Mononuclear cell (primary cell): ENCODE results near the gene KCNA10. TPM values are rescaled to one million over a fixed set of nuclear protein-coding genes. Genes with fewer than 3 reads are reported as not detected.
"Not testable (repeated sequence)": the region's sequence is repeated elsewhere in the genome, so short reads cannot be mapped to it uniquely, and the experiment has no call there.

ENCODE experiments used
- H3K27me3 ChIP-seq: 2 replicates; pipeline ENCODE4 v1.6.0; 2011; ENCODE audit warnings: low read length, control low read depth; ENCODE audit not compliant: insufficient read depth
- H3K4me1 ChIP-seq: 2 replicates; pipeline ENCODE4 v1.5.1; 2011; ENCODE audit warnings: mild to moderate bottlenecking, low read length, control low read depth; ENCODE audit not compliant: insufficient read depth
- H3K4me3 ChIP-seq: 2 replicates; pipeline ENCODE4 v1.5.1; 2011; ENCODE audit warnings: mild to moderate bottlenecking, low read length, moderate library complexity
- H3K9me3 ChIP-seq: 2 replicates; pipeline ENCODE4 v1.5.1; 2011; ENCODE audit warnings: low read depth, mild to moderate bottlenecking, control low read depth, low read length
- total RNA-seq: library from RNA; depleted of rRNA; stranded (reverse); fragments of >200 nt; gene quantifications from one replicate; pipeline ENCODE4 v1.2.3, GENCODE V29; 2012

Gene KCNA10
- total RNA-seq, 1 donor, result not detected

DNA sequence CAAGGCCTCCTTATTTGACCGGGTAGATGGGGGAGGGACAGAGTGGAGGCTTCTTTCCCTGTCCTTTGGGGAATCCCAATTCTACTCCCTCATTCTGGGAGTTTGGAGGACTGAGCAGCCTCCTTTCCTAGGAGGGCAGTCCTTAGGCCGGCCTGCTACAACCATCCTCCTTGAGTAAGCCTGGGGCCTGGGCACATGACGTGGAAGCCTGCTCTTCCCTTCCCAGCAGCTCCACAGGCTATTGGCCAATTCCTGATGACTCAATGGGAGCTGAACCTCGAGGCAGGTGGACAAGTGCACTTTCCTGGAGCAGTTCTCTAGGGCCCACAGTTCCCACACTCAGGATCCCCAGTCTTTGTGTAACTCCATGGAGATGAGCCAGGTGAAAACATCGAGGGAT lies 3.1 kb downstream of the KCNA10 start:
- Histone ChIP-seq H3K4me1 (no peaks in the 10 kb centered on the region), H3K4me3 (no peak overlapping the region), H3K27me3 (no peaks in the 10 kb centered on the region), H3K9me3 (no peaks in the 10 kb centered on the region)

DNA sequence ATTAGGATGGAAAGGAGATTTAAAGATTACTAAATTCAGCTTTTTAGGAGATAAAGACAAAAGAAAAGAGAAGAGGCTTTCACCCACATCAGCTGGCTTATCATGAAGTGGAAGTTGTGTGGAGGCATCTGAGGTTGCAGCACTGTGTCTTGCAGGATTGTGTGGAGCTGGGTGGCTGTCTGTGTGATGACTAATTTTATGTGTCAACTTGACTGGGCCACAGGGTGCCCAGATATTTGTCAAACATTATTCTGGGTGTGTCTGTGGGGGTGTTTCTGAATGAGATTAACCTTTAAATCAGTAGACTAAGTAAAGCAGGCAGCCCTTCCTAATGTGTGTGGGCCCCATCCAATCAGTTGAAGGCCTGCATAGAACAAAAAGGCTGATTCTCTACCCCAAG lies 3.9 kb downstream of the KCNA10 start:
- no peaks in the 10 kb centered on the region for H3K27me3 ChIP-seq
- H3K4me3 ChIP-seq, result no peak overlapping the region
- H3K4me1 ChIP-seq, result no peaks in the 10 kb centered on the region
- H3K9me3 ChIP-seq, result no peaks in the 10 kb centered on the region

DNA sequence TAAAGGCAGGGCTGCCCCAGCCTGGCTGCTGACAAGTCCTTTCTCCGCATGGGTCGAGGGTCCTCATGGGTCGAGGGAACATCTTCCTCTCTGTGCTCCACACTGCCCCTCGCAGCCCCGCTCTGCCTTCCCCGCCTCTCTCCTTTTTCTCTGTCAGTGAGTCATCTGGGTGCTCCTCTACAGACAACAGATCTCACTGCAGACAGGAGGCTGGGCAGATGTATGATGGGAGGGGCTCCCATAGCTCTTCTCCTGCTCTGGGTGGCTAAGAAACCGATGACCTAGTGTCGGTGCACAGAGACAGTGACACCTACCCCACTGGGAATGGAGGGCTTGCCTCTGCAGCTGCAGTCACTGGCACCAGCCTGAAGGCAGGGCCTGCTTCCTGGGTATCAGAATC lies 5.5 kb downstream of the KCNA10 start:
- H3K27me3 ChIP-seq, result no peaks in the 10 kb centered on the region
- no peaks in the 10 kb centered on the region for H3K4me1 ChIP-seq
- H3K4me3 ChIP-seq, result no peak overlapping the region
- H3K9me3 ChIP-seq, result no peaks in the 10 kb centered on the region

DNA sequence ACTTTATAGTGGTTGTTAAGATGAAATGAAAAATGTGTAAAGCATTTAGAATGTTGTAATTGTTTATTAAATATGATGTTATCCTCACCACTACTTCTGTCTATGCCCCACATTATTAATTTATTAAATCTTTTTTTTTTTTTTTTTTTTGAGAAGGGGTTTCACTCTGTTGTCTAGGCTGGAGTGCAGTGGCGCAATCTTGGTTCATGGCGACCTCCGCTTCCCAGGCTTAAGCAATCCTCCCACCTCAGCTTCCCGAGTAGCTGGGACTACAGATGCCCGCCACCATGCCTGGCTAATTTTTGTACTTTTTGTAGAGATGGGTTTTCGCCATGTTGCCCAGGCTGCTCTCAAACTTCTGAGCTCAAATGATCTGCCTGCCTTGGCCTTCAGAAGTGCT lies 7.5 kb downstream of the KCNA10 start:
- Histone ChIP-seq H3K4me3 (no peak overlapping the region), H3K27me3 (no peaks in the 10 kb centered on the region), H3K9me3 (no peaks in the 10 kb centered on the region), H3K4me1 (peaks cover 8% of the 10 kb centered on the region)

DNA sequence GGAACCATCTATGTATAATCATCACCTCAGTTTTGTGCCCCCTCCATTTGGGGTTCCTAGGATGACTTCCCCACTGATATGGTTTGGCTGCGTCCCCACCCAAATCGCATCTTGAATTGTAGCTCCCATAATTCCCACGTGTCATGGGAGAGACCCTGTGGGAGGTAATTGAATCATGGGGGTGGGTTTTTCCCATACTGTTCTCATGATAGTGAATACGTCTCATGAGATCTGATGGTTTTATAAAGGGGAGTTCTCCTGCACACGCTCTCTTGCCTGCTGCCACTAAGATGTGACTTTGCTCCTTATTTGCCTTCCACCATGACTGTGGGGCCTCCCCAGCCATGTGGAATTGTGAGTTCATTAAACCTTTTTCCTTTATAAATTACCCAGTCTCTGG lies 8.1 kb downstream of the KCNA10 start:
- H3K4me3 ChIP-seq, H3K4me1 ChIP-seq, H3K9me3 ChIP-seq, H3K27me3 ChIP-seq: not testable (repeated sequence)

DNA sequence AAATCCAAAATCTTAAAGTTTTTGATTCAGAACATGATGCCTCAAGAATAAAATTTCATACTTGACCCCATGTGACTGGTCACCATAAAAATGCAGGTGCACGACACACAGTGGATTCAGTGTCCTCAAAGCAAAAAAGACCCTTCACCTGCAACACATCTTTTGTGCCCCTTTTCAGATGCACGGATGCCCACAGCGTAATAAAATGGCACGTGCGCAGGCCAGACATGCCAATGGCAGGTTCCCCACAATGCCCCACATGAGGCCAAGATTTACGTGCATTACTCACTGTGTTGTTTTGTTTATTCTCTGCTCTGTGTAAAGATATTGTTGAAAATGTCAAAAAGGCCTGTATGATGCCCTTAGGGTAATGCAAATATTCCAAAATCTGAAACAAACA lies 9.3 kb downstream of the KCNA10 start:
- H3K9me3 ChIP-seq, result no peaks in the 10 kb centered on the region
- H3K4me3 ChIP-seq, result no peak overlapping the region
- H3K4me1 ChIP-seq, result peaks cover 8% of the 10 kb centered on the region
- no peaks in the 10 kb centered on the region for H3K27me3 ChIP-seq

DNA sequence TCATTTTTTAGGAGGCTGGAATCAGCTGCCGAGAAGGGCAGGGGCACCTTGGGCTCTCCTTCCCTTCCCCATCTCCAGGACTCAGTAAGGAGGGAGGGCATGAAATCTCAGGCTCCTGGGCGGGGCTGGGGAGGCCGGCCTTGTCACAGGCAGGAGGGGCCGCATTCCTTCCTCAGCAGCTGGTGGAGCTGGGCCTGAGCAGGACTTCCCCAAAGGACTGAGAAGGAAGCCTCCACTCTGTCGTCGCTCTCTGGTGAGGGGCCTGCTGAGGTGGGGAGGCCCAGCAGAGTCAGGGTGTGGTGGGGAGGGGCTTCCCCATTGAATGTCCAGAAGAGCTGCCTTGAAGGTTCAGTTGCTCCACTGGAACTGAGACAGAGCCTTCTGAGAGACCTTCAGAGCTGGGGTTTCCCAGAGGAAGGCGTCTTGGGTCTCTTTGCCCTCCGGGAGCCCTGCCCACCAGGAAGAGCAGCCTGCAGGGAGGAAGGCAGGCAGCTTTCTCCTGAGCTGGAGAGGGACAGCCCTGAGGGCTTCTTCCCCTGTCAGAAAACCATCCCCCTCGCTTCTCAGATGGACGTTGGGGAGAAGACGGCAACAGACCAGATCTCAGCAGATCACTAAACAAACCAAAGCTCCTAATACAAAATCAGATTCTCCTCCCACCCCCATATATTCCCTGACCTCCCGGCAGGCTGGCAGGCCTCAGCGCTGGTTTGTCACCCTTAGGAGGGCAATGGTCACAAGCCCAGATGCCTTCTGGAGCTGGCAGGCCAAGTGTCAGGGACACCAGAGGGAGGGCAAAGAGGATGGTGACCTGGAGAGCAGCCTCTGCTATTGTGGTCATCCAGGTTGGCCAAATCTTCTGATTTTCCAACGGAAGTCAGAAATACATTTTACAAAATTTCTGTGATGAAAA lies 10.7 kb downstream of the KCNA10 start:
- peaks cover 8% of the 10 kb centered on the region for H3K4me1 ChIP-seq
- H3K9me3 ChIP-seq, result no peaks in the 10 kb centered on the region
- H3K27me3 ChIP-seq, result no peaks in the 10 kb centered on the region
- no peak overlapping the region for H3K4me3 ChIP-seq

DNA sequence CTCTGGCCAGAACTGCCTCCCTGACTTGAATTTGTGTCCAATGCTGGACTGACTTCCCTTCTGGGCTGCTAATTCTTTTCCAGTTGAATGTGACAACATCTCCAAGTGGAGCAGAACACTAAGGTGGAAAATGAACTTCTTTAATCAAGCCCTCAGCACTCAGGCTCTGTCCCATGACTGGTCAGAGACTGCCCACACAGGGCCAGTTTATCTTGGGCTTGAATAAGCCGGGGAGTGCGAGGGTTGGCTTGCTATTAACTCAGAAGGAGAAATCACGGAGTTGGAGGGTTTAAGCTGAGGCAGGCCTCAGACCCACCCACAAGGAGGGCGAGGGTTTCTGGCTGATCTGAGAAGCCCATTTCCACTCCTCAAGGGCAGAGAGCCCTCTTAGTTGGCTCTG lies 12.4 kb downstream of the KCNA10 start:
- Histone ChIP-seq H3K4me3 (no peak overlapping the region), H3K9me3 (no peaks in the 10 kb centered on the region), H3K4me1 (peaks cover 23% of the 10 kb centered on the region), H3K27me3 (no peaks in the 10 kb centered on the region)

DNA sequence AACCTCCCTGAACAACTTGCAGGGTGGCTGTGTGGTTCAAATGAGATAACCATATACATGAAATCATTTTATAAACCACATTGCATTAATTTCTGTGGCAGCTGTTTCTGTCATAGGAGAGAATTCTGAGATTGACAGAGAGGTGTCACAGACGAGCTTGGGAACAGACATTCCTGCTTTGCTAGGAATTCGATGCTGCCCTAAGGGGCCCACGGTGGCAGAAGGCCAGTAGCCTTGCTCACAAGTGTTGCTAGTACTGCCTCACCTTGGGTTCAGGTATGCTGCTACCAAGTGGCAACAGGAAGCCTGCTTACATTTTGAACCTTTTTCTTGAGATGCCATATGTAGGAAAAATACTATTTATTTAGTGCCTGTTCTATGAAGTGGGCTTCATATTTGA lies 13.4 kb downstream of the KCNA10 start:
- no peaks in the 10 kb centered on the region for H3K9me3 ChIP-seq
- H3K4me3 ChIP-seq, result no peak overlapping the region

DNA sequence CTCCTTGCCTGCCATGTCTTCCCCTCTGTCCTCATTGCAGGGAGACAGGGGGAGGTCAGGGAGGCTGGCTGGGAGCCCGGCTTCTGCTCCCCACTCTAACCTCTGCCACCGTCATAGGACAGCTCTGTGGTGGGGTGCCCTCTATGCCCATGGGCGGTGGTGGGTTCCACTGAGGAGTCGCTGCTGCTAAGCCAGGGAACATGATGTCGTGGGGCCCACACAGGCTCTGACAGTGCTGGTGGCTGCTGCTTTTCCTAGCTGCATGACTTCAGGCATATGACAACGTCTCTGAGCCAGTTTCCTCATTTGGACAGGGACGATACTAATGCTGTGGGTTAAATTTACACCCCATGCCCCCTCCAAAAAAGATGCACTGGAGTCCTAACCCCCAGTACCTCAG lies 14.7 kb downstream of the KCNA10 start:
- Histone ChIP-seq H3K27me3 (no peaks in the 10 kb centered on the region), H3K4me3 (no peak overlapping the region), H3K4me1 (peaks cover 23% of the 10 kb centered on the region), H3K9me3 (no peaks in the 10 kb centered on the region)

More for the DNA sequence above, 13.4 kb downstream of the KCNA10 start:
- Histone ChIP-seq H3K27me3 (no peaks in the 10 kb centered on the region), H3K4me1 (peaks cover 23% of the 10 kb centered on the region)

DNA sequence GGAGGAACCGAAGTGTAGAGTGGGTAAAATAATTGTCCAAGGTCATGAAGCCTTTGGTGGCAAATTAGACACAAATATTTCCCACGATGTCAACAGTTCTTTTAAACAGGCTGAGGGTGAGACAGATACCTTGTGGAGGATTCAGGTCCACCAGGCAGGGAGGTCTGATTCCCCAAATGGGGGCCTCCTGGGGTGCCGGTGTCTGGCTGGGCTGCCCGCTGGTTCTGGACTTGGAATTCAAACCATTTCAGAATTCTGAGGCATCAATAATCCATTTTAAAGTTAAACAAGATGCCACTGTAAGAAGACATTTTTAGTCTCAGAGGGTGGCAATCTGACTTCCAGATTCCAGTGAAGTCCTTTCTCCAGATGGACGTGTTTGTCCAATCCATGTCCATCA lies 15.5 kb downstream of the KCNA10 start:
- H3K4me1 ChIP-seq, result peaks cover 23% of the 10 kb centered on the region
- H3K9me3 ChIP-seq, result no peaks in the 10 kb centered on the region
- no peaks in the 10 kb centered on the region for H3K27me3 ChIP-seq
- no peak overlapping the region for H3K4me3 ChIP-seq

DNA sequence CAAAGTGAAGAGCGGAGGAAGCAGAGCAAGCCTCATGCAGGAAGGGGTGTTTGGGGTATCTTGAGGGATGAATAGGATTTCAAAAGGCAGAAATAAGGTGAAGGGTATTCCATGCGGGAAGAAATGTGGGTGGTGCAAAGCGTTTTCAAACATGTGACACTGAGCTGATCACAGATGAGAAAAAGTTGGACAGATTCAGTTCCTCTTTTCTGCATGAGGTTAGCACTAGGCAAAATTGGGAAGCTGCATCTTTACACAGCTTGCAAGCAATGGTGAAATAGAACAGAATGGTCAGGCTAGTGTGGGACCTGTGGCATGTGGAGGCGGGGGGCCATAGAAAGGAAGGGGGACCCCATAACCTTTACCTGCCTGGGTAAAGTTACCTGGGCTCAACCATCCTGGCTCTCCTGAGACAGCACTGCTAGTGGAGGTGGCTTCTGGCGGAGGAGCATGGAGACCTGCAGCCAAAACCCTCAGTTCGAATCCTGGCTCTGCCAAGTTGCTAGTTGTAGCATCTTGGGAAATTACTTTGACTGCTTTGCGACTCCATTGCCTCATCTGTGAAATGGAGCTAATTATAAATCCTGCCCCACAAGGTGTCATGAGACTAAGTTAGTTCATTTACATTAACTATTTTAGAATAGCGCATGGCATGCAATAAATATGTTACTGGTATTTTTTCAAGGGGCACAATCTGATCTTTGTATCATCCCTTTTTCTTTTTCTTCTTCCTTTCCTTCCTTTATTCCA lies 16.4 kb downstream of the KCNA10 start:
- no peaks in the 10 kb centered on the region for H3K9me3 ChIP-seq
- H3K27me3 ChIP-seq, result no peaks in the 10 kb centered on the region
- no peak overlapping the region for H3K4me3 ChIP-seq
- peaks cover 15% of the 10 kb centered on the region for H3K4me1 ChIP-seq

DNA sequence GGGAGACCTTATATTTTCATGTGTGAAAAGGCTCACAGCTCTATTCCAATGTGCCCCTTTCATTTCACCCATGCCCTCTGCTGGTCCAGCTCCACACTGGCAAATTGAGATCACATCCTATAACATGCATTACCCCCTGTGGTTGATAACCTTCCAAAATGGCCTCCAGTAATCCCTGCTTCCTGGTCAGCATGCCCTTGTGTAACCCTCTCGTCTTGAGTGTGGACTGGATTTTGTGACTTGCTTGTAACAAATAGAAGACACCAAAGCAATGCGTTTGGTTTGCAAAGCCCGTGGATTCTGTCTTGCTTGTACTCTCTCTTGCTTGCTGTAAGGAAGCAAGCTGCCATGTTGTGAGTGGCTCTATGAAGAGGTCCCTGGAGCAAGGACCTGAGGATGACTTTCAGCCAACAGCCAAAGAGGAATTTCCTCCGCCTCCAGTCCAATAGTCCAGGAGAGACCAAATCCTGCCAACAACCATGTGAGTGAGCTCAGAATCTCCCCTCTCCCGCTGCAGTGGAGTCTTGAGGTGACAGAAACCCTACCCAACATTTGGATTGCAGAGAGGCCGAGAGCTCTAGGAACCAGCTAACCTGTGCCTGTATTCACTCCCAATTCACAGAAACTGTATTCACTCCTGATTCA lies 17.4 kb downstream of the KCNA10 start:
- peaks cover 15% of the 10 kb centered on the region for H3K4me1 ChIP-seq
- H3K9me3 ChIP-seq, result no peaks in the 10 kb centered on the region
- H3K27me3 ChIP-seq, result no peaks in the 10 kb centered on the region
- H3K4me3 ChIP-seq, result no peak overlapping the region

DNA sequence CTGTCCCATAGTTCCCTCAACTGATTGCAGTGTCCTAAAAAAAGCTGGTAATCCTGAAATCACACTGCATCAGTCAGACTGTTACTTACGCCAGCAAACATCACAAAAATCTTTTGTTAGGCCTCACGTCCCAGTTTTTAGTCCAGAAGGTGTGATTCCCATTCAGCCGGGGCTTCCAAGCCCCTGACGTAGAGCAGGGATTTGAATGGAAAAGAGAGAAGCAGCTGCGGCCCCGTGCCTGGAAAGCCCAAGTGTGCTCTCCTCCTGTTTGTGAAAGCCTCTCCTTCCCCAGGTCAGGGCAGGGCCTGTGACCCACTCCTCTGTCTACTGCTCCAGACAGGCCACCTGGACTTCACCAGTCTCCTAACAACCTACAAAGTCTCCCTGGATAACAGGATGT lies 20.7 kb downstream of the KCNA10 start:
- Histone ChIP-seq H3K4me1 (peaks cover 15% of the 10 kb centered on the region), H3K27me3 (no peaks in the 10 kb centered on the region), H3K4me3 (no peak overlapping the region), H3K9me3 (no peaks in the 10 kb centered on the region)

DNA sequence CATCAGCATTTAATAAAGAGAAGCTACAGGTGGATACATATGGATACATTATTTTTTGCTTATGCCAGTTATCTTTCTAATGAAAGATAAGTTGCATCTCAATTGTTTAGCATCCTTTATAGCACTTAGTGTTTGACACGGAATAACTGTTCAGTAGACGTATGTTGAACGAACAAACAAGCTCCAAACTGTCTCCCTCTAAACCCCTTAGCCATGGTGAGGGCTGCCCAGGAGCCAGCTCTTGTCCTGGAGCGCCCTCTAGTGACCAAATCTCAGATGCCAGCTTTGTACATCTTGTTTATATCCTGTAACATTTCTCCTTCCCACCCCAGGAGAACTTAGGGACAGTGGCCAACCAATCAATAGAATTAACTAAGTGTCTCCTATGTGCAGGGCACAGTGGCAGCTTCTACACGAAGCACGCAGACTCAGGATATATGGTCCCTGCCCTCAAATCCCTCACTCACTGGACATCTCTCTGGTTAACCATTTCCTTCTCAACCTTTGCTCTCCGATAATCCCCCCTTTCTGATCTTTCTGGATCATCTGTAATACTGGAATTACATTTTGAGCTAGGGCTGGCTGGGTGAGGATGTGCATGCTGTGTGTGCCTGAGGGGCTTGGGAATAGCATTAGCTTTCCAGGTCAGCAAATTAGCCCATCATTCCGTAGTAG lies 22.9 kb downstream of the KCNA10 start:
- Histone ChIP-seq H3K4me3 (no peak overlapping the region), H3K4me1 (no peaks in the 10 kb centered on the region), H3K27me3 (no peaks in the 10 kb centered on the region), H3K9me3 (no peaks in the 10 kb centered on the region)
